GM06990 (cell line): ENCODE results near the gene TRDMT1.

ENCODE experiments used
- DNase-seq: peaks from one replicate; pipeline ENCODE4 v3.0.0-alpha.2; 2011; ENCODE audit not compliant: insufficient read length; ENCODE audit errors: extremely low read depth
- H3K27me3 ChIP-seq: replicated peaks from 2 replicates; pipeline ENCODE4 v1.6.0; 2011; ENCODE audit warnings: low read length; ENCODE audit not compliant: control insufficient read depth, insufficient read depth
- H3K36me3 ChIP-seq: 2 replicates; pipeline ENCODE4 v1.5.1; 2011; ENCODE audit warnings: low read length; ENCODE audit not compliant: control insufficient read depth, insufficient read depth
- H3K4me3 ChIP-seq: replicated peaks from 2 replicates; pipeline ENCODE4 v1.5.1; 2011; ENCODE audit warnings: low read depth, mild to moderate bottlenecking, control low read depth, low read length
- CTCF ChIP-seq: IDR thresholded peaks from 2 replicates; pipeline ENCODE4 v1.5.1; 2011; ENCODE audit warnings: low read length, control low read depth, mild to moderate bottlenecking, inconsistent platforms; ENCODE audit not compliant: insufficient read depth, poor library complexity, severe bottlenecking

TRDMT1 gene

GRCh38 chr10:17229717-17229966, 28.2 kb upstream of the TRDMT1 start:
- no peak for TF ChIP-seq CTCF
- Histone ChIP-seq H3K36me3 (peaks cover 4% of the 10 kb centered on the region), H3K27me3 (no peaks in the 10 kb centered on the region), H3K4me3 (peak overlapping the region; percentile 89)
- no peak for DNase-seq

- Histone ChIP-seq H3K27me3 (no peaks in the 10 kb centered on the region), H3K4me3 (peak overlapping the region; percentile 89), H3K36me3 (peaks cover 3% of the 10 kb centered on the region)
- no peak for TF ChIP-seq CTCF
- DNase-seq: peak; percentile 84
Measured at GRCh38 chr10:17229016-17229716, 27.7 kb upstream of the TRDMT1 start.

- H3K27me3 ChIP-seq: no peaks in the 10 kb centered on the region
- TF ChIP-seq CTCF: no peak
- DNase-seq: peak; percentile 89
Measured at GRCh38 chr10:17228091-17229015, 26.9 kb upstream of the TRDMT1 start, which contains the start of gene VIM. TSS of gene VIM (plus strand) at chr10:17228241. CDS start at chr10:17229423, 1,182 bp downstream.

GRCh38 chr10:17227367-17228090, 26.1 kb upstream of the TRDMT1 start:
- DNase-seq: peak; percentile 52
- Histone ChIP-seq H3K4me3 (peak overlapping the region; percentile 47), H3K27me3 (no peaks in the 10 kb centered on the region), H3K36me3 (no peaks in the 10 kb centered on the region)
- peak; percentile 6 for TF ChIP-seq CTCF

More at GRCh38 chr10:17228091-17229015, 26.9 kb upstream of the TRDMT1 start, which contains the start of gene VIM:
- peak within 1 kb of the TSS; percentile 89 for H3K4me3 ChIP-seq
- no peaks in the 10 kb centered on the region for H3K36me3 ChIP-seq

GRCh38 chr10:17226891-17227303, 25.4 kb upstream of the TRDMT1 start:
- H3K4me3 ChIP-seq: no peak overlapping the region
- DNase-seq: no peak
- no peak for TF ChIP-seq CTCF
- no peaks in the 10 kb centered on the region for H3K36me3 ChIP-seq
- no peaks in the 10 kb centered on the region for H3K27me3 ChIP-seq
